NB4 (cell line): Measurements from ENCODE around the gene ZNF212.
"Not testable (repeated sequence)": the region's sequence is repeated elsewhere in the genome, so short reads cannot be mapped to it uniquely, and the experiment has no call there.

Experiments used
- DNase-seq: peaks from one replicate; pipeline ENCODE4 v3.0.0; 2010; ENCODE audit warnings: low read depth
- H3K4me3 ChIP-seq: one replicate; pipeline ENCODE4 v1.5.1; 2011; ENCODE audit warnings: mild to moderate bottlenecking, low read depth, low read length, moderate library complexity
- CTCF ChIP-seq: IDR thresholded peaks from one replicate; pipeline ENCODE4 v1.5.1; 2012; ENCODE audit warnings: low read depth, low read length
- MAX ChIP-seq: IDR thresholded peaks from 2 replicates; pipeline ENCODE4 v1.6.1; 2011; ENCODE audit warnings: low read depth, low read length
- MYC ChIP-seq: IDR thresholded peaks from 2 replicates; pipeline ENCODE4 v1.6.1; 2011; ENCODE audit warnings: low read depth, low read length
- POLR2A ChIP-seq: IDR thresholded peaks from 2 replicates; pipeline ENCODE4 v1.6.1; 2011; ENCODE audit warnings: mild to moderate bottlenecking; ENCODE audit not compliant: insufficient read length; ENCODE audit errors: extremely low read depth

ZNF212 gene

GRCh38 chr7:149256568-149256967, 17.1 kb downstream of the ZNF212 start:
- TF ChIP-seq MAX = no peak
- no peak for TF ChIP-seq POLR2A
- no peak for TF ChIP-seq CTCF
- no peak for TF ChIP-seq MYC
- no peak for DNase-seq

GRCh38 chr7:149257146-149257545, 17.7 kb downstream of the ZNF212 start:
- no peak overlapping the region for H3K4me3 ChIP-seq
- TF ChIP-seq CTCF = no peak
- no peak for TF ChIP-seq MAX
- TF ChIP-seq MYC = no peak
- DNase-seq = no peak

More at GRCh38 chr7:149256568-149256967, 17.1 kb downstream of the ZNF212 start:
- no peak overlapping the region for H3K4me3 ChIP-seq

GRCh38 chr7:149261316-149261828, 21.9 kb downstream of the ZNF212 start:
- H3K4me3 ChIP-seq = peak overlapping the region; percentile 37
- peak; percentile 59 for DNase-seq
- TF ChIP-seq MAX (peak; percentile 15; the same call in 1 of the 2 replicates), POLR2A (no peak)

- peak within 1 kb of the TSS; percentile 64 for H3K4me3 ChIP-seq
- peak; percentile 95 for DNase-seq
- TF ChIP-seq MYC = peak; percentile 95
- peak; percentile 97 for TF ChIP-seq MAX
- TF ChIP-seq POLR2A = peak; percentile 24
- TF ChIP-seq CTCF = peak; percentile 61
Observed at GRCh38 chr7:149261829-149262617, 22.6 kb downstream of the ZNF212 start, which contains the start of gene ZNF783. ZNF783 (plus strand) TSS chr7:149262196; CDS start chr7:149262334, 138 bp downstream.

GRCh38 chr7:149266451-149266850, 27.0 kb downstream of the ZNF212 start:
- H3K4me3 ChIP-seq = no peak overlapping the region
- DNase-seq = no peak
- TF ChIP-seq CTCF = no peak
- no peak for TF ChIP-seq MYC
- no peak for TF ChIP-seq MAX
- TF ChIP-seq POLR2A = no peak

GRCh38 chr7:149267733-149268132, 28.3 kb downstream of the ZNF212 start:
- no peak for TF ChIP-seq CTCF
- TF ChIP-seq POLR2A = no peak
- no peak for TF ChIP-seq MAX
- no peak for TF ChIP-seq MYC
- no peak for DNase-seq
- H3K4me3 ChIP-seq = no peak overlapping the region

GRCh38 chr7:149274424-149274823, 35.0 kb downstream of the ZNF212 start:
- not testable (repeated sequence) for DNase-seq, H3K4me3 ChIP-seq
